H1 (cell line): ENCODE results near the gene STYXL1. TPM values are rescaled to one million over a fixed set of nuclear protein-coding genes. Genes with fewer than 3 reads are reported as not detected.

Source experiments
- CTCF ChIA-PET: fragments of 300-600 bp; sonication (Branson Sonifier 250); formaldehyde crosslinking; loops from one replicate; lab custom pipeline; 2021; ENCODE audit not compliant: partially characterized antibody; lab: Charles Lee
- POLR2A ChIA-PET: fragments of 300-600 bp; sonication (Branson Sonifier 250); formaldehyde crosslinking; loops from one replicate; lab custom pipeline; 2021; ENCODE audit warnings: inconsistent platforms; ENCODE audit not compliant: partially characterized antibody; lab: Charles Lee
- DNase-seq, 2 experiments: peaks; one replicate each; pipeline versions ENCODE4 v3.0.0 to v3.0.0-alpha.2; 2010 to 2022; ENCODE audit warnings: low spot score in 2 of 2, low read depth in 1 of 2, mixed read lengths in 1 of 2
- FAIRE-seq: peaks from 2 replicates; lab custom pipeline; 2011; peaks lifted over from hg19 to GRCh38; lab: Jason Lieb, UNC
- H2AFZ ChIP-seq: 2 replicates; pipeline ENCODE4 v1.8.1; 2012; ENCODE audit warnings: low read length, inconsistent platforms
- H2AK5ac ChIP-seq: 2 replicates; pipeline ENCODE4 v1.6.1; 2013; ENCODE audit warnings: low read depth, low read length
- H2BK120ac ChIP-seq: replicated peaks from 2 replicates; pipeline ENCODE3; 2013; ENCODE audit warnings: low read depth, low read length, inconsistent platforms
- H2BK12ac ChIP-seq: 2 replicates; pipeline ENCODE4 v1.6.1; 2013; ENCODE audit warnings: low read depth, low read length
- H2BK15ac ChIP-seq: 2 replicates; pipeline ENCODE4 v1.6.1; 2013; ENCODE audit warnings: low read length
- H2BK20ac ChIP-seq: 2 replicates; pipeline ENCODE4 v1.6.1; 2013; ENCODE audit warnings: low read length
- H2BK5ac ChIP-seq: 2 replicates; pipeline ENCODE4 v1.6.1; 2013; ENCODE audit warnings: low read depth, low read length
- H3K14ac ChIP-seq: 2 replicates; pipeline ENCODE4 v1.6.1; 2013; ENCODE audit warnings: inconsistent platforms; ENCODE audit not compliant: insufficient read length
- H3K18ac ChIP-seq: 2 replicates; pipeline ENCODE4 v1.6.1; 2013; ENCODE audit warnings: low read length; ENCODE audit errors: extremely low read depth
- H3K23ac ChIP-seq: 2 replicates; pipeline ENCODE4 v1.6.1; 2013; ENCODE audit warnings: inconsistent platforms; ENCODE audit not compliant: insufficient read length
- H3K23me2 ChIP-seq: 2 replicates; pipeline ENCODE4 v1.6.1; 2013; ENCODE audit warnings: low read depth, low read length
- H3K27ac ChIP-seq: 2 replicates; pipeline ENCODE4 v1.6.1; 2011; ENCODE audit warnings: low read depth, low read length, inconsistent platforms
- H3K27me3 ChIP-seq, 4 experiments: replicated peaks in 1 of 4; 1 replicate in 1 of 4; 2 replicates in 3 of 4; pipeline versions ENCODE4 v1.6.1 to v1.8.1; 2011 to 2013; ENCODE audit warnings: low read length in 3 of 4, mild to moderate bottlenecking in 3 of 4, inconsistent platforms in 2 of 4, mixed read lengths in 2 of 4, moderate library complexity in 1 of 4; ENCODE audit not compliant: control insufficient read depth in 3 of 4, insufficient read depth in 3 of 4; ENCODE audit errors: extremely low read depth in 1 of 4
- H3K36me3 ChIP-seq, 4 experiments: 2 replicates each; pipeline versions ENCODE4 v1.6.1 to v1.8.1; 2011 to 2013; ENCODE audit warnings: mild to moderate bottlenecking in 4 of 4, low read length in 3 of 4, moderate library complexity in 2 of 4, control low read depth in 1 of 4, inconsistent platforms in 1 of 4; ENCODE audit not compliant: insufficient read depth in 4 of 4, control insufficient read depth in 2 of 4
- H3K4ac ChIP-seq: replicated peaks from 2 replicates; pipeline ENCODE3; 2013; ENCODE audit warnings: low read length, low read depth, mixed read lengths, inconsistent platforms; ENCODE audit not compliant: insufficient read length
- H3K4me1 ChIP-seq, 4 experiments: replicated peaks in 1 of 4; 1 replicate in 1 of 4; 2 replicates in 3 of 4; pipeline versions ENCODE4 v1.6.1 to v1.8.1; 2011 to 2013; ENCODE audit warnings: low read length in 3 of 4, inconsistent platforms in 2 of 4, mixed read lengths in 1 of 4; ENCODE audit not compliant: insufficient read depth in 4 of 4, control insufficient read depth in 3 of 4
- H3K4me2 ChIP-seq, 2 experiments: 2 replicates each; pipeline versions ENCODE4 v1.6.1 to v1.8.1; 2011 to 2013; ENCODE audit warnings: low read depth in 2 of 2, low read length in 2 of 2, control low read depth in 1 of 2, inconsistent platforms in 1 of 2, mild to moderate bottlenecking in 1 of 2; ENCODE audit not compliant: insufficient read depth in 1 of 2
- H3K4me3 ChIP-seq, 4 experiments: fragments of 200-600, 300-600 bp in 1 of 4; sonication (generic), shearing (Covaris generic), sonication (Bioruptor Twin) in 1 of 4; 2 replicates each; pipeline versions ENCODE4 v1.5.1 to v1.8.1; 2011 to 2016; ENCODE audit warnings: low read length in 4 of 4, low read depth in 3 of 4, control low read depth in 2 of 4, inconsistent platforms in 2 of 4, mild to moderate bottlenecking in 2 of 4, mixed read lengths in 1 of 4, moderate library complexity in 1 of 4; ENCODE audit not compliant: insufficient read depth in 2 of 4; ENCODE audit errors: extremely low read depth in 1 of 4
- H3K56ac ChIP-seq: replicated peaks from 2 replicates; pipeline ENCODE3; 2013; ENCODE audit warnings: low read depth, mild to moderate bottlenecking, mixed read lengths, low read length, inconsistent platforms; ENCODE audit not compliant: insufficient read length
- H3K79me1 ChIP-seq: 2 replicates; pipeline ENCODE4 v1.6.1; 2013; ENCODE audit warnings: low read depth, low read length, control low read depth
- H3K79me2 ChIP-seq, 2 experiments: 2 replicates each; pipeline versions ENCODE4 v1.6.1 to v1.8.1; 2012 to 2013; ENCODE audit warnings: low read length in 2 of 2, mild to moderate bottlenecking in 2 of 2, inconsistent platforms in 1 of 2; ENCODE audit not compliant: insufficient read depth in 2 of 2, control insufficient read depth in 1 of 2
- H3K9ac ChIP-seq, 4 experiments: replicated peaks in 1 of 4; 1 replicate in 1 of 4; 2 replicates in 3 of 4; pipeline versions ENCODE4 v1.6.1 to v1.8.1; 2011 to 2013; ENCODE audit warnings: low read depth in 3 of 4, low read length in 3 of 4, control low read depth in 2 of 4, mild to moderate bottlenecking in 2 of 4, moderate library complexity in 2 of 4, inconsistent platforms in 1 of 4; ENCODE audit errors: extremely low read depth in 1 of 4
- H3K9me3 ChIP-seq, 2 experiments: 2 replicates each; pipeline versions ENCODE4 v1.6.1 to v1.8.1; 2012 to 2013; ENCODE audit warnings: mild to moderate bottlenecking in 2 of 2, moderate library complexity in 2 of 2, control low read depth in 1 of 2, inconsistent platforms in 1 of 2, low read depth in 1 of 2, low read length in 1 of 2, mixed read lengths in 1 of 2; ENCODE audit not compliant: insufficient read depth in 2 of 2
- H4K20me1 ChIP-seq, 2 experiments: replicated peaks in 1 of 2; 2 replicates each; pipeline versions ENCODE3 to v1.8.1; 2011 to 2013; ENCODE audit warnings: inconsistent platforms in 2 of 2, low read length in 2 of 2, mild to moderate bottlenecking in 1 of 2; ENCODE audit not compliant: insufficient read depth in 2 of 2, control insufficient read depth in 1 of 2
- H4K5ac ChIP-seq: 2 replicates; pipeline ENCODE4 v1.6.1; 2013; ENCODE audit warnings: low read length, low read depth, mixed read lengths, inconsistent platforms; ENCODE audit not compliant: insufficient read length
- H4K8ac ChIP-seq: 2 replicates; pipeline ENCODE4 v1.8.0; 2013; ENCODE audit warnings: mild to moderate bottlenecking, moderate library complexity, low read length, inconsistent platforms; ENCODE audit not compliant: insufficient read depth; ENCODE audit errors: extremely low read depth
- H4K91ac ChIP-seq: replicated peaks from 2 replicates; pipeline ENCODE3; 2013; ENCODE audit warnings: low read length, mixed read lengths, inconsistent platforms; ENCODE audit not compliant: insufficient read length
- CBX8 ChIP-seq: fragments of 300-800, 300-1000 bp; sonication (generic); IDR thresholded peaks from 2 replicates; pipeline ENCODE4 v1.7.1; 2016; ENCODE audit warnings: low read depth, low read length, borderline replicate concordance
- EP300 ChIP-seq, 2 experiments: IDR thresholded peaks; 1 replicate in 1 of 2; 2 replicates in 1 of 2; pipeline ENCODE4 v1.6.1; 2011 to 2012; ENCODE audit warnings: low read depth in 2 of 2, low read length in 2 of 2, mild to moderate bottlenecking in 2 of 2, borderline replicate concordance in 1 of 2, inconsistent platforms in 1 of 2, moderate library complexity in 1 of 2
- HDAC6 ChIP-seq: IDR thresholded peaks from one replicate; pipeline ENCODE4 v1.7.1; 2012; ENCODE audit warnings: low read depth, mild to moderate bottlenecking, inconsistent platforms, low read length, moderate library complexity
- JUN ChIP-seq: IDR thresholded peaks from 2 replicates; pipeline ENCODE4 v1.6.1; 2011; ENCODE audit warnings: low read depth, mild to moderate bottlenecking, improper control_type of control experiment, low read length
- POLR2A ChIP-seq, 2 experiments: IDR thresholded peaks; 1 replicate in 1 of 2; 2 replicates in 1 of 2; pipeline ENCODE4 v1.6.1; 2011; ENCODE audit warnings: low read depth in 2 of 2, low read length in 2 of 2, mild to moderate bottlenecking in 2 of 2; ENCODE audit errors: control extremely low read depth in 1 of 2
- POU5F1 ChIP-seq: IDR thresholded peaks from 2 replicates; pipeline ENCODE4 v1.6.1; 2011; ENCODE audit warnings: low read depth, mild to moderate bottlenecking, low read length, moderate library complexity
- SP4 ChIP-seq: IDR thresholded peaks from 2 replicates; pipeline ENCODE4 v1.6.1; 2012; ENCODE audit warnings: low read length, inconsistent platforms
- SRF ChIP-seq: IDR thresholded peaks from 2 replicates; pipeline ENCODE4 v1.6.1; 2011; ENCODE audit warnings: mild to moderate bottlenecking, low read depth, low read length, moderate library complexity
- WGBS, 2 experiments: shearing (Covaris generic) in 1 of 2; methylation state at CpG; one replicate each; pipeline versions ENCODE4 v1.1.6 to v1.1.7; 2013 to 2015; ENCODE audit warnings: low lambda C conversion rate in 2 of 2, mixed read lengths in 2 of 2, inconsistent platforms in 1 of 2, low coverage in 1 of 2, missing lambda C conversion rate in 1 of 2; ENCODE audit not compliant: insufficient replicate concordance in 2 of 2, insufficient coverage in 1 of 2, insufficient read length in 1 of 2; ENCODE audit errors: extremely low coverage in 1 of 2, missing lambda C conversion rate in 1 of 2; 5-methylcytosine and 5-hydroxymethylcytosine counted together
- polyA plus RNA-seq, 7 experiments: library from polyadenylated mRNA; depleted of rRNA in 3 of 7; stranded (reverse) in 5 of 7; unstranded in 2 of 7; fragments of >200 nt in 5 of 7; fragments of 200-250 nt in 2 of 7; gene quantifications; 1 replicate in 5 of 7; 2 replicates in 1 of 7; 4 replicates in 1 of 7; pipeline versions ENCODE4 v1.2.1 to v1.2.3, GENCODE V29; 2011 to 2013; ENCODE audit warnings: missing spikeins in 2 of 7, mixed read lengths in 2 of 7
- total RNA-seq: library from RNA; stranded (reverse); fragmentation: NEBNext Ultra II Directional; extraction: Animal tissue kit (Norgen Biotek cat#: 25700); gene quantifications from 2 replicates; pipeline ENCODE4 v1.2.1, GENCODE V29; 2021
- TF ChIP-seq, protein P1 (sequence below): IDR thresholded peaks from 2 replicates; pipeline ENCODE4 v1.6.1; 2012; ENCODE audit warnings: inconsistent platforms

Gene STYXL1
- total and polyA plus RNA-seq, 2 of the 8 experiments (the other 6 are each of a cell fraction or from before 2014, with no cell fraction given) = 32.3 to 53.9 TPM

DNA sequence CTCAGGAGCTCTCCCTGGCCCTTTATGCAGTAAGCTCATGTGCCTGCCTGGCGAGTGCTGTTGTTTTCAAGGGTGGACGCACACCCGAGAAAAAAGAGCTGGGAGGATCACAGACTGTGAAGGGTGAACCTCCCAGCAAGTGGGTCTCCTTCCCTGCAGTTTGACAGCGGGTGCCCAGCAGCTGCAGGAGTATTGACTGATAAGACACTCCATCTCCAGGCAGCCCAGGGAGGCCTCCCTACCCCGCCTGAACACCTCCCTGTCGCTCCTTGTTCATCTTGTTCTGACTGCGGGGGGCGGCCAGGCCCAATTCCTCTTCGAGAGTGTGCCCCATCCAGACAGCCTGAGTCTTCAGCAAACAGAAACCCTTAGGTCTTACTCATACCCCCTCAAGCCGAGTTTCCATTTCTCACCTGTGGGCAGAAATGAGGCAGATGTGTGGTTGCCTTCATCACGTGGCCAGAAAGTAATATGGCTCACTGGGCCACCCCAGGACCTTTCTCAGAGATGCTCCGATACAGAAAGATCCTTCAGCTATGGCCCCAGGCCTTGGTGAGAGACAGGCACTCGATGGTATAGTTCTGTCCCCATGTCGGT is 17.3 kb upstream of the STYXL1 start:
- no peaks in the 10 kb centered on the region for H3K79me1 ChIP-seq
- H3K4me3 ChIP-seq = no peak overlapping the region
- H3K14ac ChIP-seq = no peak overlapping the region
- CTCF ChIA-PET = interaction anchor here (0.7 to 1.5 kb wide), 2 partner anchors 45 to 64 kb away, joined by 3 read pairs; no protein-coding TSS in a partner anchor
- no peak overlapping the region for H4K91ac ChIP-seq
- H3K56ac ChIP-seq = no peak overlapping the region
- no peaks in the 10 kb centered on the region for H3K79me2 ChIP-seq
- peaks cover 0 to 5% of the 10 kb centered on the region in 2 experiments for H4K20me1 ChIP-seq
- no peak overlapping the region for H2AFZ ChIP-seq
- no peak overlapping the region; a peak in 1 of 7 replicates for H3K9ac ChIP-seq
- no peaks in the 10 kb centered on the region for H3K23me2 ChIP-seq
- H2BK20ac ChIP-seq = no peak overlapping the region
- no peaks in the 10 kb centered on the region for H3K9me3 ChIP-seq
- no peak overlapping the region for H2BK5ac ChIP-seq
- H3K18ac ChIP-seq = no peak overlapping the region
- H3K27me3 ChIP-seq = no peaks in the 10 kb centered on the region
- whole genome bisulfite sequencing, 2 experiments = 89% methylated on average over 14 of the region's 14 CpGs; no CpG with 5 or more reads in 1 of the 2 experiments
- no peak overlapping the region for H2BK120ac ChIP-seq
- H3K4me1 ChIP-seq = no peaks in the 10 kb centered on the region; a peak in 1 of 7 replicates
- no peak overlapping the region for H2BK15ac ChIP-seq
- POLR2A ChIA-PET = interaction anchor here (10.6 kb wide), 1 partner anchor 10 kb away, joined by 127 read pairs; the partner anchor contains the start of genes MDH2 and STYXL1
- no peak overlapping the region for H3K4ac ChIP-seq
- H3K36me3 ChIP-seq = peaks cover 31 to 63% (median 58%) of the 10 kb centered on the region in 4 experiments
- H4K5ac ChIP-seq = no peak overlapping the region
- H3K23ac ChIP-seq = no peak overlapping the region
- no peak for FAIRE-seq
- no peak overlapping the region for H2BK12ac ChIP-seq
- no peak overlapping the region for H2AK5ac ChIP-seq
- DNase-seq = no peak
- H3K27ac ChIP-seq = no peak overlapping the region
- no peak overlapping the region for H3K4me2 ChIP-seq
- H4K8ac ChIP-seq = no peak overlapping the region
- TF ChIP-seq, protein P1, sequence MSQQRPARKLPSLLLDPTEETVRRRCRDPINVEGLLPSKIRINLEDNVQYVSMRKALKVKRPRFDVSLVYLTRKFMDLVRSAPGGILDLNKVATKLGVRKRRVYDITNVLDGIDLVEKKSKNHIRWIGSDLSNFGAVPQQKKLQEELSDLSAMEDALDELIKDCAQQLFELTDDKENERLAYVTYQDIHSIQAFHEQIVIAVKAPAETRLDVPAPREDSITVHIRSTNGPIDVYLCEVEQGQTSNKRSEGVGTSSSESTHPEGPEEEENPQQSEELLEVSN = no peak
- TF ChIP-seq HDAC6 = no peak
- no peak for TF ChIP-seq SP4
- TF ChIP-seq CBX8 = no peak
- no peak for TF ChIP-seq EP300 (IDR thresholded peaks at IDR 0.05; ENCODE audit: borderline replicate concordance in 1 of 2, low read depth in 2 of 2, low read length in 2 of 2)
- TF ChIP-seq POU5F1 = no peak
- TF ChIP-seq SRF = no peak
- no peak for TF ChIP-seq POLR2A (IDR thresholded peaks at IDR 0.05; ENCODE audit: control extremely low read depth in 1 of 2, low read depth in 2 of 2, low read length in 2 of 2)
- TF ChIP-seq JUN = no peak
